Upper lobe of right lung (tissue), 1 donor: ENCODE results near the gene IGF2BP1. TPM values are rescaled to one million over a fixed set of nuclear protein-coding genes. Genes with fewer than 3 reads are reported as not detected.
A peak's percentile ranks its signal among the peaks of the same experiment; 100 is the strongest.

Experiments used
- ATAC-seq: fragments of 200-7000 bp; cut with Tn5 transposase; one replicate; pipeline ENCODE4 v1.9.1; 2020; ENCODE audit warnings: mild to moderate bottlenecking, moderate library complexity
- DNase-seq: peaks from one replicate; pipeline ENCODE4 v3.0.0-alpha.2; 2020
- H3K27ac ChIP-seq: fragments of 200-600 bp; one replicate; pipeline ENCODE4 v1.8.0; 2022
- H3K27me3 ChIP-seq: fragments of 200-600 bp; one replicate; pipeline ENCODE4 v1.8.0; 2022; ENCODE audit warnings: mild to moderate bottlenecking
- H3K36me3 ChIP-seq: fragments of 200-600 bp; one replicate; pipeline ENCODE4 v1.8.0; 2022
- H3K4me1 ChIP-seq: fragments of 200-600 bp; one replicate; pipeline ENCODE4 v1.8.0; 2022
- H3K4me3 ChIP-seq: fragments of 200-600 bp; one replicate; pipeline ENCODE4 v1.8.0; 2022; ENCODE audit warnings: mild to moderate bottlenecking
- H3K9me3 ChIP-seq: fragments of 200-600 bp; one replicate; pipeline ENCODE4 v1.8.0; 2022
- CTCF ChIP-seq: fragments of 200-600 bp; IDR thresholded peaks from one replicate; pipeline ENCODE4 v1.8.0; 2022; ENCODE audit warnings: antibody characterized with exemption
- intact Hi-C: fragments of 100-400 bp; cut with DNase I; formaldehyde crosslinking; loops from one replicate; pipeline ENCODE4 v1.11.0; 2022
- total RNA-seq: library from RNA; stranded (reverse); fragmentation: NEBNext Ultra II Directional; extraction: Animal tissue kit (Norgen Biotek cat#: 25700); gene quantifications from one replicate; pipeline ENCODE4 v1.2.1, GENCODE V29; 2021
- donor health status: DM: no; HTN: yes; CAD: no; lungs with severe emphysema.

IGF2BP1 gene
- total RNA-seq, 1 donor from 2014 or later = not detected

GRCh38 chr17:48961516-48962233 lies 35.5 kb upstream of the IGF2BP1 start:
- Histone ChIP-seq H3K4me1 (no peaks in the 10 kb centered on the region), H3K36me3 (no peaks in the 10 kb centered on the region), H3K27ac (no peak overlapping the region), H3K4me3 (no peak overlapping the region), H3K27me3 (peaks cover 44% of the 10 kb centered on the region), H3K9me3 (no peaks in the 10 kb centered on the region)
- ATAC-seq (no peak), DNase-seq (no peak)
- no peak for TF ChIP-seq CTCF
- intact Hi-C loops = no loop called here

- Histone ChIP-seq H3K36me3 (no peaks in the 10 kb centered on the region), H3K27me3 (peaks cover under 1% of the 10 kb centered on the region), H3K27ac (no peak overlapping the region), H3K4me1 (no peaks in the 10 kb centered on the region), H3K9me3 (no peaks in the 10 kb centered on the region), H3K4me3 (no peak overlapping the region)
- DNase-seq (peak; percentile 41), ATAC-seq (no peak)
- intact Hi-C loops = no loop called here
- no peak for TF ChIP-seq CTCF
Observed at GRCh38 chr17:48970224-48970623, 27.0 kb upstream of the IGF2BP1 start.

- H3K4me3 ChIP-seq = no peak overlapping the region
- H3K27me3 ChIP-seq = peaks cover 7% of the 10 kb centered on the region
- no peak for TF ChIP-seq CTCF
- intact Hi-C loops = no loop called here
- no peaks in the 10 kb centered on the region for H3K9me3 ChIP-seq
- H3K36me3 ChIP-seq = no peaks in the 10 kb centered on the region
- H3K27ac ChIP-seq = no peak overlapping the region
- DNase-seq = peak; percentile 31
- ATAC-seq = no peak
- H3K4me1 ChIP-seq = no peaks in the 10 kb centered on the region
Observed at GRCh38 chr17:48970865-48971687, 26.1 kb upstream of the IGF2BP1 start.

GRCh38 chr17:48972749-48973097 lies 24.5 kb upstream of the IGF2BP1 start:
- Histone ChIP-seq H3K4me1 (no peaks in the 10 kb centered on the region), H3K4me3 (no peak overlapping the region), H3K9me3 (no peaks in the 10 kb centered on the region), H3K27ac (no peak overlapping the region), H3K36me3 (no peaks in the 10 kb centered on the region), H3K27me3 (peaks cover 7% of the 10 kb centered on the region)
- ATAC-seq (no peak), DNase-seq (no peak)
- intact Hi-C loops = no loop called here
- TF ChIP-seq CTCF = no peak

GRCh38 chr17:48973806-48974205 lies 23.4 kb upstream of the IGF2BP1 start:
- Histone ChIP-seq H3K27ac (no peak overlapping the region), H3K4me3 (no peak overlapping the region), H3K9me3 (no peaks in the 10 kb centered on the region), H3K36me3 (no peaks in the 10 kb centered on the region), H3K4me1 (no peaks in the 10 kb centered on the region), H3K27me3 (peaks cover 7% of the 10 kb centered on the region)
- TF ChIP-seq CTCF = no peak
- ATAC-seq = no peak
- intact Hi-C loops = no loop called here
- DNase-seq = no peak
